HCT116 (cell line): ENCODE measurements around the gene MTFP1. TPM values are rescaled to one million over a fixed set of nuclear protein-coding genes. Genes with fewer than 3 reads are reported as not detected.
A peak's percentile ranks its signal among the peaks of the same experiment; 100 is the strongest.

Experiments used
- ATAC-seq: fragments of 200-7000 bp; cut with Tn5 transposase; 2 replicates; pipeline ENCODE4 v1.9.1; 2020; ENCODE audit warnings: mild to moderate bottlenecking, moderate library complexity
- BruUV-seq: library from RNA; stranded (reverse); fragments of 400-500 nt; replicated peaks from 2 replicates; lab custom pipeline; 2021; lab: Mats Ljungman, UMichigan
- CTCF ChIA-PET: fragments of 300-600 bp; sonication (Branson Sonifier 250); formaldehyde crosslinking; loops from one replicate; lab custom pipeline; 2021; ENCODE audit warnings: antibody characterized with exemption; lab: Charles Lee
- POLR2A ChIA-PET: fragments of 300-600, 350-600 bp; sonication (Branson Sonifier 250); formaldehyde crosslinking; loops from one replicate; lab custom pipeline; 2021; ENCODE audit warnings: antibody characterized with exemption; lab: Charles Lee
- RAD21 ChIA-PET, 2 experiments: fragments of 300-600 bp; sonication (Branson Sonifier 250); formaldehyde crosslinking; loops; one replicate each; lab custom pipeline; 2023; ENCODE audit warnings: low total read pairs in 2 of 2; ENCODE audit not compliant: uncharacterized antibody in 2 of 2, unreplicated experiment in 2 of 2, low non-redundant PET in 1 of 2; lab: Charles Lee
- DNase-seq: peaks from one replicate; pipeline ENCODE4 v3.0.0-alpha.2; 2010; ENCODE audit warnings: low read depth, low spot score
- H2AFZ ChIP-seq: fragments of 200-600 bp; shearing (Covaris generic), sonication (generic); 2 replicates; pipeline ENCODE4 v1.6.1; 2017; ENCODE audit warnings: low read depth, mixed run types, mixed read lengths, antibody characterized with exemption, low read length; ENCODE audit not compliant: poor library complexity, severe bottlenecking
- H3K27ac ChIP-seq: 2 replicates; pipeline ENCODE4 v1.5.1; 2012; ENCODE audit warnings: low read depth, low read length
- H3K27me3 ChIP-seq: fragments of 200-600 bp; sonication (generic); 2 replicates; pipeline ENCODE4 v1.6.1; 2016; ENCODE audit warnings: mixed run types, low read length, mixed read lengths; ENCODE audit not compliant: insufficient read depth
- H3K36me3 ChIP-seq, 2 experiments: fragments of 200-500 bp in 1 of 2; fragments of 200-600 bp in 1 of 2; sonication (Bioruptor generic) in 1 of 2; sonication (generic) in 1 of 2; 2 replicates each; pipeline versions ENCODE4 v1.5.1 to v1.6.1; 2014 to 2016; ENCODE audit warnings: low read length in 2 of 2, inconsistent platforms in 1 of 2, mixed read lengths in 1 of 2, mixed run types in 1 of 2; ENCODE audit not compliant: insufficient read depth in 2 of 2, control insufficient read depth in 1 of 2
- H3K4me1 ChIP-seq, 2 experiments: fragments of 200-600 bp in 1 of 2; sonication (generic) in 1 of 2; 2 replicates each; pipeline versions ENCODE4 v1.5.1 to v1.6.1; 2012 to 2017; ENCODE audit warnings: low read length in 2 of 2, inconsistent platforms in 1 of 2, mild to moderate bottlenecking in 1 of 2, mixed read lengths in 1 of 2, mixed run types in 1 of 2, moderate library complexity in 1 of 2; ENCODE audit not compliant: insufficient read depth in 2 of 2, control insufficient read depth in 1 of 2
- H3K4me2 ChIP-seq: fragments of 200-600 bp; sonication (generic); 2 replicates; pipeline ENCODE4 v1.6.1; 2017; ENCODE audit warnings: mixed run types, low read length, mixed read lengths
- H3K4me3 ChIP-seq, 2 experiments: fragments of 200-600 bp in 1 of 2; sonication (generic) in 1 of 2; replicated peaks in 1 of 2; 2 replicates each; pipeline ENCODE4 v1.5.1; 2011 to 2016; ENCODE audit warnings: low read length in 2 of 2, control low read depth in 1 of 2, low read depth in 1 of 2, mild to moderate bottlenecking in 1 of 2, mixed read lengths in 1 of 2, mixed run types in 1 of 2
- H3K79me2 ChIP-seq: fragments of 200-600 bp; sonication (generic); 2 replicates; pipeline ENCODE4 v1.6.1; 2017; ENCODE audit warnings: mild to moderate bottlenecking, mixed run types, low read length, moderate library complexity, mixed read lengths; ENCODE audit not compliant: insufficient read depth
- H3K9ac ChIP-seq: fragments of 200-600 bp; sonication (generic); 2 replicates; pipeline ENCODE4 v1.6.1; 2016; ENCODE audit warnings: low read length, mixed read lengths
- H3K9me2 ChIP-seq: fragments of 200-600 bp; sonication (generic), shearing (Covaris generic); 2 replicates; pipeline ENCODE4 v1.6.1; 2017; ENCODE audit warnings: mixed run types, mild to moderate bottlenecking, moderate library complexity; ENCODE audit not compliant: insufficient read depth
- H3K9me3 ChIP-seq, 2 experiments: fragments of 200-500 bp in 1 of 2; fragments of 200-600 bp in 1 of 2; sonication (Bioruptor generic) in 1 of 2; sonication (generic) in 1 of 2; 2 replicates each; pipeline ENCODE4 v1.6.1; 2014 to 2017; ENCODE audit warnings: low read length in 2 of 2, mixed read lengths in 2 of 2, inconsistent platforms in 1 of 2, low read depth in 1 of 2, mild to moderate bottlenecking in 1 of 2, mixed run types in 1 of 2, moderate library complexity in 1 of 2; ENCODE audit not compliant: control insufficient read depth in 1 of 2, insufficient read depth in 1 of 2
- H4K20me1 ChIP-seq: fragments of 200-600 bp; sonication (generic), shearing (Covaris generic); 2 replicates; pipeline ENCODE4 v1.6.1; 2017; ENCODE audit warnings: mixed run types, mild to moderate bottlenecking, moderate library complexity; ENCODE audit not compliant: insufficient read depth
- ATF3 ChIP-seq: IDR thresholded peaks from 2 replicates; pipeline ENCODE4 v1.6.1; 2012
- ELF1 ChIP-seq: IDR thresholded peaks from 2 replicates; pipeline ENCODE4 v1.6.1; 2012; ENCODE audit warnings: low read depth, borderline replicate concordance
- POLR2A ChIP-seq: IDR thresholded peaks from 2 replicates; pipeline ENCODE4 v1.7.0; 2011; ENCODE audit warnings: borderline replicate concordance; ENCODE audit not compliant: insufficient read depth, insufficient read length; ENCODE audit errors: extremely low read depth
- POLR2AphosphoS5 ChIP-seq: IDR thresholded peaks from 2 replicates; pipeline ENCODE4 v1.6.1; 2011; ENCODE audit warnings: mild to moderate bottlenecking, low read depth, low read length, moderate library complexity
- REST ChIP-seq: IDR thresholded peaks from 2 replicates; pipeline ENCODE4 v1.6.1; 2012; ENCODE audit warnings: low read depth
- SIN3A ChIP-seq: IDR thresholded peaks from 2 replicates; pipeline ENCODE4 v1.6.1; 2012; ENCODE audit warnings: low read depth
- TCF7L2 ChIP-seq: IDR thresholded peaks from 2 replicates; pipeline ENCODE4 v1.7.0; 2011; ENCODE audit warnings: borderline replicate concordance, inconsistent platforms; ENCODE audit not compliant: insufficient read depth, insufficient read length; ENCODE audit errors: extremely low read depth
- YY1 ChIP-seq: IDR thresholded peaks from 2 replicates; pipeline ENCODE4 v1.6.1; 2011; ENCODE audit warnings: low read length, low read depth, moderate library complexity, mild to moderate bottlenecking; ENCODE audit not compliant: insufficient replicate concordance; ENCODE audit errors: extremely low read depth
- ZBTB33 ChIP-seq: IDR thresholded peaks from 2 replicates; pipeline ENCODE4 v1.6.1; 2011; ENCODE audit warnings: mild to moderate bottlenecking, low read length, moderate library complexity; ENCODE audit not compliant: insufficient replicate concordance; ENCODE audit errors: extremely low read depth
- ZFX ChIP-seq: fragments of 450-650 bp; IDR thresholded peaks from 2 replicates; pipeline ENCODE4 v1.6.1; 2017
- intact Hi-C: fragments of 100-400 bp; cut with micrococcal nuclease; formaldehyde crosslinking; loops from 2 replicates; pipeline ENCODE4 v1.10.0; 2022
- total RNA-seq: library from RNA; stranded (reverse); gene quantifications from one replicate; pipeline ENCODE4 v1.2.1, GENCODE V29; 2021; ENCODE audit not compliant: unreplicated experiment

The MTFP1 gene
- total RNA-seq, 1 experiment from 2014 or later: 36.1 TPM

- H3K9me2 ChIP-seq: no peaks in the 10 kb centered on the region
Measured at GRCh38 chr22:30434843-30435242, 9.3 kb downstream of the MTFP1 start.

GRCh38 chr22:30435674-30436126 is 10.1 kb downstream of the MTFP1 start:
- peak; percentile 89 for ATAC-seq
- peak; percentile 61 for TF ChIP-seq TCF7L2
- no peak for TF ChIP-seq ZFX
- TF ChIP-seq ELF1: peak; percentile 98; the same call in 1 of the 2 replicates
- no peak for TF ChIP-seq ATF3
- TF ChIP-seq REST: no peak
- TF ChIP-seq YY1: peak; percentile 7
- 0 out of 2 replicates have a peak, but pooled peaks have one; percentile 35 for TF ChIP-seq SIN3A

More at GRCh38 chr22:30434843-30435242, 9.3 kb downstream of the MTFP1 start:
- H2AFZ ChIP-seq: no peak overlapping the region
- RAD21 ChIA-PET: no interaction called here
- 0 out of 2 replicates have a peak, but pooled peaks cover 5% of the 10 kb centered on the region for H3K79me2 ChIP-seq
- peak overlapping the region; percentile 88 for H3K27ac ChIP-seq
- H3K4me3 ChIP-seq: peak overlapping the region; percentile 80 to 82
- peak; percentile 43 for TF ChIP-seq POLR2A
- peak; percentile 20; the same call in 1 of the 2 replicates for TF ChIP-seq POLR2AphosphoS5
- TF ChIP-seq ZBTB33: no peak
- H3K27me3 ChIP-seq: no peaks in the 10 kb centered on the region
- peaks cover 11 to 30% of the 10 kb centered on the region in 2 experiments for H3K4me1 ChIP-seq
- no peaks in the 10 kb centered on the region for H3K9me3 ChIP-seq
- intact Hi-C loops: no loop called here
- no TSS peak for BruUV-seq
- ATAC-seq (peak; percentile 42), DNase-seq (no peak)
- peak overlapping the region; percentile 85 for H3K4me2 ChIP-seq
- H3K9ac ChIP-seq: peak overlapping the region; percentile 69
- POLR2A ChIA-PET: no interaction called here
- no peaks in the 10 kb centered on the region for H3K36me3 ChIP-seq
- H4K20me1 ChIP-seq: no peaks in the 10 kb centered on the region
- CTCF ChIA-PET: interaction anchor here (0.9 to 1.2 kb wide), 2 partner anchors 8 to 11 kb away, joined by 3 to 4 read pairs; no protein-coding TSS in a partner anchor

More at GRCh38 chr22:30435674-30436126, 10.1 kb downstream of the MTFP1 start:
- peaks cover 11 to 30% of the 10 kb centered on the region in 2 experiments for H3K4me1 ChIP-seq
- no peaks in the 10 kb centered on the region for H3K9me2 ChIP-seq
- H4K20me1 ChIP-seq: no peaks in the 10 kb centered on the region
- H3K9me3 ChIP-seq: no peaks in the 10 kb centered on the region
- H3K27me3 ChIP-seq: no peaks in the 10 kb centered on the region
- peak overlapping the region; percentile 69 for H3K9ac ChIP-seq
- ChIA-PET RAD21 (no interaction called here), CTCF (interaction anchor here (1.2 kb wide), 1 partner anchor 9 kb away, joined by 6 read pairs; the partner anchor contains the start of gene MTFP1), POLR2A (interaction anchor here (0.6 to 1.5 kb wide), 2 partner anchors 9 to 12 kb away, joined by 3 to 4 read pairs; no protein-coding TSS in a partner anchor)
- peak; percentile 79 for DNase-seq
- H3K79me2 ChIP-seq: 0 out of 2 replicates have a peak, but pooled peaks cover 5% of the 10 kb centered on the region
- no peaks in the 10 kb centered on the region for H3K36me3 ChIP-seq
- H3K4me3 ChIP-seq: peak overlapping the region; percentile 80 to 82
- peak overlapping the region; percentile 85 for H3K4me2 ChIP-seq
- no peak overlapping the region for H2AFZ ChIP-seq
- no TSS peak for BruUV-seq
- peak overlapping the region; percentile 88 for H3K27ac ChIP-seq
- intact Hi-C loops: no loop called here
